Muscle of arm (tissue), 12 donors: Measurements from ENCODE around the gene SGMS1. TPM values are rescaled to one million over a fixed set of nuclear protein-coding genes. Genes with fewer than 3 reads are reported as not detected.
"Not testable (repeated sequence)": the region's sequence is repeated elsewhere in the genome, so short reads cannot be mapped to it uniquely, and the experiment has no call there.

Source experiments
- DNase-seq: peaks from one replicate; pipeline ENCODE4 v3.0.0-alpha.2; 2013
- polyA plus RNA-seq, 12 donors: library from polyadenylated mRNA; unstranded; fragments of 120-200 nt; gene quantifications; one replicate each; pipeline ENCODE4 v1.2.1, GENCODE V29; 2013; ENCODE audit not compliant: insufficient read length in 12 of 12

The SGMS1 gene
- polyA plus RNA-seq, 12 donors = 17.4 to 34.6 (median 22.1) TPM; not detected in 1

GRCh38 chr10:50470798-50471582 is 152.8 kb downstream of the SGMS1 start:
- no peak for DNase-seq

GRCh38 chr10:50470345-50470744 is 153.4 kb downstream of the SGMS1 start:
- no peak for DNase-seq

- no peak for DNase-seq
Observed at GRCh38 chr10:50469778-50470193, 154.0 kb downstream of the SGMS1 start.

GRCh38 chr10:50469288-50469687 is 154.5 kb downstream of the SGMS1 start:
- no peak for DNase-seq

GRCh38 chr10:50467209-50467608 is 156.5 kb downstream of the SGMS1 start:
- no peak for DNase-seq

- peak; percentile 39 for DNase-seq
Observed at GRCh38 chr10:50464004-50464409, 159.7 kb downstream of the SGMS1 start.

- DNase-seq = no peak
Observed at GRCh38 chr10:50461834-50462233, 161.9 kb downstream of the SGMS1 start.

- no peak for DNase-seq
Observed at GRCh38 chr10:50461123-50461522, 162.6 kb downstream of the SGMS1 start.

GRCh38 chr10:50456719-50457118 is 167.0 kb downstream of the SGMS1 start:
- no peak for DNase-seq

- DNase-seq = no peak
Observed at GRCh38 chr10:50453940-50454339, 169.8 kb downstream of the SGMS1 start.

GRCh38 chr10:50452603-50453002 is 171.2 kb downstream of the SGMS1 start:
- DNase-seq = no peak

- DNase-seq = no peak
Observed at GRCh38 chr10:50447691-50448090, 176.1 kb downstream of the SGMS1 start.

- not testable (repeated sequence) for DNase-seq
Observed at GRCh38 chr10:50445777-50446176, 178.0 kb downstream of the SGMS1 start.

- no peak for DNase-seq
Observed at GRCh38 chr10:50440489-50440888, 183.3 kb downstream of the SGMS1 start.

- DNase-seq = no peak
Observed at GRCh38 chr10:50439806-50440205, 183.9 kb downstream of the SGMS1 start.

GRCh38 chr10:50439187-50439586 is 184.6 kb downstream of the SGMS1 start:
- no peak for DNase-seq

GRCh38 chr10:50438049-50438936 is 185.5 kb downstream of the SGMS1 start:
- no peak for DNase-seq

GRCh38 chr10:50437248-50437647 is 186.5 kb downstream of the SGMS1 start:
- DNase-seq = no peak

GRCh38 chr10:50436805-50437204 is 187.0 kb downstream of the SGMS1 start:
- DNase-seq = no peak

GRCh38 chr10:50432211-50433009 is 191.3 kb downstream of the SGMS1 start:
- no peak for DNase-seq

- DNase-seq = no peak
Observed at GRCh38 chr10:50431791-50432190, 192.0 kb downstream of the SGMS1 start.

GRCh38 chr10:50431133-50431532 is 192.6 kb downstream of the SGMS1 start:
- no peak for DNase-seq
